Caco-2 (cell line): ENCODE measurements around the gene ASTE1. TPM values are rescaled to one million over a fixed set of nuclear protein-coding genes. Genes with fewer than 3 reads are reported as not detected.

Experiments
- BruUV-seq: library from RNA; stranded (reverse); fragments of 400-500 nt; replicated peaks from 2 replicates; lab custom pipeline; 2021; lab: Mats Ljungman, UMichigan
- CTCF ChIA-PET: fragments of 300-600 bp; sonication (Branson Sonifier 250); formaldehyde crosslinking; loops from one replicate; lab custom pipeline; 2022; ENCODE audit warnings: antibody characterized with exemption; lab: Charles Lee
- POLR2A ChIA-PET: fragments of 300-600 bp; sonication (Branson Sonifier 250); formaldehyde crosslinking; loops from one replicate; lab custom pipeline; 2022; ENCODE audit warnings: antibody characterized with exemption; lab: Charles Lee
- DNase-seq, 2 experiments: peaks; one replicate each; pipeline versions ENCODE4 v3.0.0 to v3.0.0-alpha.2; 2020 to 2022
- H3K27me3 ChIP-seq: replicated peaks from 2 replicates; pipeline ENCODE4 v1.6.0; 2011; ENCODE audit warnings: low read length; ENCODE audit not compliant: control insufficient read depth, insufficient read depth
- H3K36me3 ChIP-seq: 2 replicates; pipeline ENCODE4 v1.5.1; 2011; ENCODE audit warnings: low read length; ENCODE audit not compliant: control insufficient read depth, insufficient read depth
- H3K4me1 ChIP-seq: fragments of 250-450 bp; sonication (Bioruptor Pico); 2 replicates; pipeline ENCODE4 v1.5.1; 2020; ENCODE audit warnings: mild to moderate bottlenecking
- H3K4me3 ChIP-seq: 2 replicates; pipeline ENCODE4 v1.5.1; 2011; ENCODE audit warnings: low read depth, mild to moderate bottlenecking, control low read depth, low read length
- H3K9me3 ChIP-seq: fragments of 250-450 bp; sonication (Bioruptor Pico); 2 replicates; pipeline ENCODE4 v1.5.1; 2020; ENCODE audit warnings: mild to moderate bottlenecking, moderate library complexity
- H3K27ac Mint-ChIP-seq: one replicate; pipeline ENCODE4 v1.8.0; 2022; ENCODE audit warnings: mixed read lengths; ENCODE audit not compliant: unreplicated experiment
- H3K27me3 Mint-ChIP-seq: one replicate; pipeline ENCODE4 v1.8.0; 2022; ENCODE audit warnings: mixed read lengths; ENCODE audit not compliant: insufficient read depth, unreplicated experiment
- H3K36me3 Mint-ChIP-seq: one replicate; pipeline ENCODE4 v1.8.0; 2022; ENCODE audit warnings: mild to moderate bottlenecking, mixed read lengths; ENCODE audit not compliant: insufficient read depth, unreplicated experiment
- H3K4me1 Mint-ChIP-seq: one replicate; pipeline ENCODE4 v1.8.0; 2022; ENCODE audit warnings: low read depth, mixed read lengths; ENCODE audit not compliant: unreplicated experiment
- H3K4me3 Mint-ChIP-seq: one replicate; pipeline ENCODE4 v1.8.0; 2022; ENCODE audit warnings: mild to moderate bottlenecking, moderate library complexity, mixed read lengths; ENCODE audit not compliant: unreplicated experiment
- H3K9me3 Mint-ChIP-seq: one replicate; pipeline ENCODE4 v1.8.0; 2022; ENCODE audit warnings: mixed read lengths; ENCODE audit not compliant: unreplicated experiment
- CTCF ChIP-seq, 2 experiments: fragments of 200-600 bp in 1 of 2; IDR thresholded peaks; 1 replicate in 1 of 2; 2 replicates in 1 of 2; pipeline versions ENCODE4 v1.5.1 to v1.8.0; 2011 to 2022; ENCODE audit warnings: antibody characterized with exemption in 1 of 2, control low read depth in 1 of 2, inconsistent platforms in 1 of 2, low read depth in 1 of 2, low read length in 1 of 2, mild to moderate bottlenecking in 1 of 2, moderate library complexity in 1 of 2; ENCODE audit not compliant: insufficient read depth in 1 of 2, severe bottlenecking in 1 of 2, unreplicated experiment in 1 of 2
- intact Hi-C: fragments of 100-400 bp; cut with micrococcal nuclease; formaldehyde crosslinking; loops from one replicate; pipeline ENCODE4 v1.10.0; 2022; ENCODE audit not compliant: unreplicated experiment
- total RNA-seq: library from RNA; stranded (reverse); gene quantifications from 2 replicates; pipeline ENCODE4 v1.2.3, GENCODE V29; 2022

Gene ASTE1
- total RNA-seq, 1 experiment from 2014 or later = 11.0 TPM

- intact Hi-C loops = loop anchor here (10.0 kb wide), 1 partner anchor 275 kb away; the partner anchor contains the start of gene PIK3R4
Measured at GRCh38 chr3:131020122-131020693, 6.4 kb downstream of the ASTE1 start.

GRCh38 chr3:131018970-131019369, 7.7 kb downstream of the ASTE1 start:
- DNase-seq = no peak
- H3K9me3 Mint-ChIP-seq = no peaks in the 10 kb centered on the region
- Histone ChIP-seq H3K27me3 (no peaks in the 10 kb centered on the region), H3K4me1 (no peaks in the 10 kb centered on the region), H3K4me3 (no peak overlapping the region), H3K9me3 (no peaks in the 10 kb centered on the region), H3K36me3 (peaks cover 3% of the 10 kb centered on the region)
- no peak overlapping the region for H3K27ac Mint-ChIP-seq
- peaks cover 26% of the 10 kb centered on the region for H3K36me3 Mint-ChIP-seq
- no TSS peak for BruUV-seq
- no peak for TF ChIP-seq CTCF (IDR thresholded peaks at IDR 0.05; ENCODE audit: insufficient read depth in 1 of 2, low read depth in 1 of 2, low read length in 1 of 2, severe bottlenecking in 1 of 2, unreplicated experiment in 1 of 2)
- H3K4me1 Mint-ChIP-seq = peaks cover 6% of the 10 kb centered on the region
- ChIA-PET CTCF (no interaction called here), POLR2A (no interaction called here)
- intact Hi-C loops = loop anchor here (5.0 kb wide), 1 partner anchor 52 kb away; no protein-coding TSS in a partner anchor
- no peaks in the 10 kb centered on the region for H3K27me3 Mint-ChIP-seq
- H3K4me3 Mint-ChIP-seq = no peak overlapping the region

More at GRCh38 chr3:131020122-131020693, 6.4 kb downstream of the ASTE1 start:
- Histone ChIP-seq H3K4me3 (no peak overlapping the region), H3K9me3 (no peaks in the 10 kb centered on the region), H3K27me3 (no peaks in the 10 kb centered on the region), H3K4me1 (peaks cover 5% of the 10 kb centered on the region; the same call in 1 of the 2 replicates), H3K36me3 (peaks cover 7% of the 10 kb centered on the region)
- no peaks in the 10 kb centered on the region for H3K9me3 Mint-ChIP-seq
- H3K27ac Mint-ChIP-seq = no peak overlapping the region
- no peak for TF ChIP-seq CTCF (IDR thresholded peaks at IDR 0.05; ENCODE audit: insufficient read depth in 1 of 2, low read depth in 1 of 2, low read length in 1 of 2, severe bottlenecking in 1 of 2, unreplicated experiment in 1 of 2)
- DNase-seq = no peak
- peaks cover 15% of the 10 kb centered on the region for H3K4me1 Mint-ChIP-seq
- no peaks in the 10 kb centered on the region for H3K27me3 Mint-ChIP-seq
- no peak overlapping the region for H3K4me3 Mint-ChIP-seq
- ChIA-PET CTCF (no interaction called here), POLR2A (no interaction called here)
- peaks cover 21% of the 10 kb centered on the region for H3K36me3 Mint-ChIP-seq
- no TSS peak for BruUV-seq

- no peak for TF ChIP-seq CTCF (IDR thresholded peaks at IDR 0.05; ENCODE audit: insufficient read depth in 1 of 2, low read depth in 1 of 2, low read length in 1 of 2, severe bottlenecking in 1 of 2, unreplicated experiment in 1 of 2)
- Mint-ChIP-seq H3K36me3 (peaks cover 33% of the 10 kb centered on the region), H3K4me1 (no peaks in the 10 kb centered on the region), H3K27me3 (no peaks in the 10 kb centered on the region), H3K27ac (no peak overlapping the region), H3K4me3 (no peak overlapping the region), H3K9me3 (no peaks in the 10 kb centered on the region)
- POLR2A ChIA-PET = no interaction called here
- no peak for DNase-seq
- Histone ChIP-seq H3K9me3 (no peaks in the 10 kb centered on the region), H3K4me3 (no peak overlapping the region), H3K4me1 (no peaks in the 10 kb centered on the region), H3K36me3 (no peaks in the 10 kb centered on the region; the same call in 1 of the 2 replicates), H3K27me3 (no peaks in the 10 kb centered on the region)
- intact Hi-C loops = no loop called here
- CTCF ChIA-PET = no interaction called here
- BruUV-seq = no TSS peak
Measured at GRCh38 chr3:131009698-131010097, 16.9 kb downstream of the ASTE1 start.
